KOPT-K1 (cell line): Measurements from ENCODE around the gene PITX3.

ENCODE experiments used
- H3K27ac ChIP-seq: fragments of 200-600 bp; sonication (generic); 2 replicates; pipeline ENCODE4 v1.5.1; 2016; ENCODE audit warnings: antibody characterized with exemption, mild to moderate bottlenecking, low read depth, low read length; ENCODE audit not compliant: poor library complexity, severe bottlenecking
- H3K36me3 ChIP-seq: fragments of 200-600 bp; sonication (generic); 2 replicates; pipeline ENCODE4 v1.5.1; 2017; ENCODE audit warnings: antibody characterized with exemption, mild to moderate bottlenecking, low read length, moderate library complexity; ENCODE audit not compliant: insufficient read depth
- H3K9me3 ChIP-seq: fragments of 200-600 bp; sonication (generic); 2 replicates; pipeline ENCODE4 v1.5.1; 2017; ENCODE audit warnings: antibody characterized with exemption, low read length, mild to moderate bottlenecking; ENCODE audit not compliant: insufficient read depth, poor library complexity, severe bottlenecking

Gene PITX3

GRCh38 chr10:102241444-102242117 lies at the start of gene PITX3:
PITX3 (minus strand) TSS chr10:102241512; CDS start chr10:102232080, 9,432 bp downstream.
- H3K9me3 ChIP-seq = no peaks in the 10 kb centered on the region

GRCh38 chr10:102289840-102290239 lies 48.5 kb upstream of the PITX3 start:
- peaks cover 26% of the 10 kb centered on the region for H3K36me3 ChIP-seq
- no peak overlapping the region for H3K27ac ChIP-seq
- H3K9me3 ChIP-seq = no peaks in the 10 kb centered on the region

More at GRCh38 chr10:102241444-102242117, at the start of gene PITX3:
- H3K27ac ChIP-seq = no peak within 1 kb of the TSS
- H3K36me3 ChIP-seq = no peaks in the 10 kb centered on the region

- Histone ChIP-seq H3K9me3 (no peaks in the 10 kb centered on the region), H3K27ac (no peak overlapping the region), H3K36me3 (peaks cover 31% of the 10 kb centered on the region)
These were observed 48.0 kb upstream of the PITX3 start for GRCh38 chr10:102289356-102289755.

- H3K36me3 ChIP-seq = peaks cover 33% of the 10 kb centered on the region
- H3K9me3 ChIP-seq = no peaks in the 10 kb centered on the region
- no peak overlapping the region for H3K27ac ChIP-seq
These were observed 46.7 kb upstream of the PITX3 start for GRCh38 chr10:102287991-102288390.

GRCh38 chr10:102287538-102287937 lies 46.2 kb upstream of the PITX3 start:
- Histone ChIP-seq H3K9me3 (no peaks in the 10 kb centered on the region), H3K36me3 (peaks cover 37% of the 10 kb centered on the region), H3K27ac (no peak overlapping the region)

- no peaks in the 10 kb centered on the region for H3K9me3 ChIP-seq
- H3K27ac ChIP-seq = no peak overlapping the region
- H3K36me3 ChIP-seq = peaks cover 42% of the 10 kb centered on the region
These were observed 44.9 kb upstream of the PITX3 start for GRCh38 chr10:102286216-102286615.

GRCh38 chr10:102285133-102285532 lies 43.8 kb upstream of the PITX3 start:
- Histone ChIP-seq H3K27ac (no peak overlapping the region), H3K9me3 (no peaks in the 10 kb centered on the region), H3K36me3 (peaks cover 42% of the 10 kb centered on the region)

- Histone ChIP-seq H3K36me3 (peaks cover 39% of the 10 kb centered on the region), H3K27ac (no peak overlapping the region), H3K9me3 (no peaks in the 10 kb centered on the region)
These were observed 43.2 kb upstream of the PITX3 start for GRCh38 chr10:102284531-102284930.

- no peak overlapping the region for H3K27ac ChIP-seq
- peaks cover 33% of the 10 kb centered on the region for H3K36me3 ChIP-seq
These were observed 42.6 kb upstream of the PITX3 start for GRCh38 chr10:102283890-102284289.

GRCh38 chr10:102283488-102283887 lies 42.2 kb upstream of the PITX3 start:
- H3K36me3 ChIP-seq = peaks cover 33% of the 10 kb centered on the region
- H3K27ac ChIP-seq = no peak overlapping the region
- H3K9me3 ChIP-seq = no peaks in the 10 kb centered on the region

More at GRCh38 chr10:102283890-102284289, 42.6 kb upstream of the PITX3 start:
- no peaks in the 10 kb centered on the region for H3K9me3 ChIP-seq

- Histone ChIP-seq H3K9me3 (no peaks in the 10 kb centered on the region), H3K27ac (no peak overlapping the region), H3K36me3 (peaks cover 26% of the 10 kb centered on the region)
These were observed 39.8 kb upstream of the PITX3 start for GRCh38 chr10:102281102-102281487.

GRCh38 chr10:102280397-102281101 lies 39.2 kb upstream of the PITX3 start:
- peaks cover 25% of the 10 kb centered on the region for H3K36me3 ChIP-seq
- no peak overlapping the region for H3K27ac ChIP-seq
- H3K9me3 ChIP-seq = no peaks in the 10 kb centered on the region

GRCh38 chr10:102279104-102279503 lies 37.8 kb upstream of the PITX3 start:
- no peak overlapping the region for H3K27ac ChIP-seq
- peaks cover 12% of the 10 kb centered on the region; the same call in 1 of the 2 replicates for H3K36me3 ChIP-seq
- H3K9me3 ChIP-seq = no peaks in the 10 kb centered on the region

- H3K36me3 ChIP-seq = 0 out of 2 replicates have a peak, but pooled peaks cover 16% of the 10 kb centered on the region
- no peaks in the 10 kb centered on the region for H3K9me3 ChIP-seq
- no peak overlapping the region for H3K27ac ChIP-seq
These were observed 34.0 kb upstream of the PITX3 start for GRCh38 chr10:102275343-102275742.

- peaks cover 25% of the 10 kb centered on the region for H3K36me3 ChIP-seq
- no peaks in the 10 kb centered on the region for H3K9me3 ChIP-seq
- no peak overlapping the region for H3K27ac ChIP-seq
These were observed 32.8 kb upstream of the PITX3 start for GRCh38 chr10:102274062-102274461.

- Histone ChIP-seq H3K27ac (no peak overlapping the region), H3K36me3 (peaks cover 65% of the 10 kb centered on the region)
These were observed 27.7 kb upstream of the PITX3 start for GRCh38 chr10:102269017-102269416.

More at GRCh38 chr10:102269017-102269416, 27.7 kb upstream of the PITX3 start:
- H3K9me3 ChIP-seq = no peaks in the 10 kb centered on the region
